GM18511 (cell line): Measurements from ENCODE around the gene CLCN6.

ENCODE experiments used
- ATAC-seq: cut with Tn5 transposase; IDR thresholded peaks from one replicate; pipeline ENCODE4 v1.9.1; 2021; ENCODE audit warnings: mild to moderate bottlenecking, moderate library complexity; ENCODE audit not compliant: unreplicated experiment

Gene CLCN6, protein sequence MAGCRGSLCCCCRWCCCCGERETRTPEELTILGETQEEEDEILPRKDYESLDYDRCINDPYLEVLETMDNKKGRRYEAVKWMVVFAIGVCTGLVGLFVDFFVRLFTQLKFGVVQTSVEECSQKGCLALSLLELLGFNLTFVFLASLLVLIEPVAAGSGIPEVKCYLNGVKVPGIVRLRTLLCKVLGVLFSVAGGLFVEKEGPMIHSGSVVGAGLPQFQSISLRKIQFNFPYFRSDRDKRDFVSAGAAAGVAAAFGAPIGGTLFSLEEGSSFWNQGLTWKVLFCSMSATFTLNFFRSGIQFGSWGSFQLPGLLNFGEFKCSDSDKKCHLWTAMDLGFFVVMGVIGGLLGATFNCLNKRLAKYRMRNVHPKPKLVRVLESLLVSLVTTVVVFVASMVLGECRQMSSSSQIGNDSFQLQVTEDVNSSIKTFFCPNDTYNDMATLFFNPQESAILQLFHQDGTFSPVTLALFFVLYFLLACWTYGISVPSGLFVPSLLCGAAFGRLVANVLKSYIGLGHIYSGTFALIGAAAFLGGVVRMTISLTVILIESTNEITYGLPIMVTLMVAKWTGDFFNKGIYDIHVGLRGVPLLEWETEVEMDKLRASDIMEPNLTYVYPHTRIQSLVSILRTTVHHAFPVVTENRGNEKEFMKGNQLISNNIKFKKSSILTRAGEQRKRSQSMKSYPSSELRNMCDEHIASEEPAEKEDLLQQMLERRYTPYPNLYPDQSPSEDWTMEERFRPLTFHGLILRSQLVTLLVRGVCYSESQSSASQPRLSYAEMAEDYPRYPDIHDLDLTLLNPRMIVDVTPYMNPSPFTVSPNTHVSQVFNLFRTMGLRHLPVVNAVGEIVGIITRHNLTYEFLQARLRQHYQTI

DNA sequence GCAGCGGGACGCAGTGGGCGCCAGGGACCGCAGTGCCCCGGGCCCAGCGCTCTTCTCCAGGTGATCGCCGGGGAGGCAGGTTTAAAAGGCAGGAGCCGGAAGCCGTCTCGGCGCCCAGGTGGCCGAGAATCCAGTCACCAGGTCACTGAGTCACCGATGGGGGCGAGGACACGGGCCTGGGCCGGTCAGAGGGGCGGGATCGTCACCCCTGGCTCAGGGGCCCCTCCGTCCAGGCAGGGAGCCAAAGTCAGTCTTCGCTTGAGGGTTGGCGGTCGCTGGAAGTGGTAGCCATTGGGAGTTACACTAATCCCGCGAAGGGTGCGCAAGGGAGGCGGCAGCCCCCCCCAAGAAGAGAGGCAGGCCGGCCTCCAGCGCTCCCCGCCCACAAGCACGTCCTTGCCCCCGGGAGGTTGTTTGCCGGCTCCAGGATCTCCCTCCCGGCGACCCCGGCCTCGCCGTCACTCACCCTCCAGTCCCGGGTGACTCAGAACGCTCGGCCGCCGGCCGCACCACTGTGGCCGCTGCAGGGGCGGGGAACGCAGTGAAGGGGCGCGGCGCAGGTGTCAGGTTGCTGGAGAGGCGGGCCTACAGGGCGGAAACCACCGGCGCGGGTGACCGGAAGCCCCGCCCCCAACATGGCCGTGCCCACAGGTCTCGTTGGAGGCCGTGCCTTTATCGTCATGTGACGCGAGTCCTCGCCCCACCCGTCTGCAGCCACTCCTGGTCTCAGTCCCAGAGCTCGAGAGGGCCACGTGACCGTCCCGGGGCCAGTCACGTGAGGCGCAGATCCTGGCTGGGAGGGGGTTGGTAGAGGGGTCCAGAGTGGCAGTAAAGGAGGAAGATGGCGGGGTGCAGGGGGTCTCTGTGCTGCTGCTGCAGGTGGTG is at the start of gene CLCN6, which contains the start of gene MTHFR:
CLCN6 (plus strand) TSS at position 770 of the 885 bp plus-strand sequence; CDS start at position 842, 72 bp downstream.
MTHFR (minus strand) TSS at position 543 of the 885 bp plus-strand sequence. CDS start 2,848 bp downstream, outside the sequence.
- peak; percentile 79 for ATAC-seq

DNA sequence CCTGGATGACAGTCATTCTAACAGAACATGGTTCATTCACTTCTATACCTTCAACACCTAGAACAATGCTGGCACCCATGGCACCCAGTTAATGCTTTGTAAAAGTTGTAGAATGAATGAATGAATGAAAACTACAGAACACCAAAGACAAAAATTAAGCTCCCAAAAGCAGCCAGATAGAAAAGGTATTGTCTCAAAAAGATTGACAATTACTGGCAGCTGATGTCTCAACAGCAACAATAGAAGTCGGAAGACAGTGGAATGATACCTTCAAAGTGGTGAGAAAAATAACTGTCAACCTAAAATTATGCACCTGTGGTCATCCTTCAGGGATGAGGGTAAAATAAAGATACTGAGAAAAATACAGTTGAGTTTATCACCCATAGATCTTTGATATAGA is 48.9 kb upstream of the CLCN6 start:
- no peak for ATAC-seq

DNA sequence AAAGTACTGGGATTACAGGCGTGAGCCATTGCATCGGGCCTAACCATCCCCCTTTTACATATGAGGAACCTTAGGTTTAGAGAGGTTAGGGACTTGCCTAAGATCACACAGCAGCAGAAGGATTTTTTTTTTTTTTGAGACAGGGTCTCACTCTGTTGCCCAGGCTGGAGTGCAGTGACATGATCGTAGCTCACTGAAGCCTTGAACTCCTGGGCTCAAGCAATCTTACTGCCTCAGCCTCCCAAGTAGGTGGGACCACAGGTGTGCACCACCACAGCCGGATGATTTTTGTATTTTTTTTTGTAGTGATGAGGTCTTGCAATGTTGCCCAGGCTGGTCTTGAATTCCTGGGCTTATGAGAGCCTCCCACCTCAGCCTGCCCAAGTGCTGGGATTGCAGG is 46.2 kb upstream of the CLCN6 start:
- no peak for ATAC-seq

DNA sequence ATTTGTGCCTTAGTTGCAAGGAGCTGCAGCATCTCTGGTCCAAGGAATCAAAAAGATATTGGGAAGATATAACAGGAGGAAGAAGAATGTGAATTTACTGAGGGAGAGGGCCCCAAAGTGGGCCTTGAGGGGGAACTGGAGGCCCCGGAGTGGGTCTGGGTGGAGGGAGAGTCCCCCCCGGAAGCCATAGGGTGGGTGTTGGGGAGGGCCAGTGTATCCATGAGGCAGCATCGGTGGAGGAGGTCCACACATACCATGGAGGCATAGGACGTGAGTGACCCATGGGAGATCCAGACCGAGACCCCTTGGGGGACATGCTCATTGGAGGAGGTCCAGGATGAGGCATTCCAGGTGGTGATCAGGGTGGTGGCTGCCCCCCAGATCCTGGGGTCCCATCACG is 44.7 kb upstream of the CLCN6 start:
- ATAC-seq: no peak

DNA sequence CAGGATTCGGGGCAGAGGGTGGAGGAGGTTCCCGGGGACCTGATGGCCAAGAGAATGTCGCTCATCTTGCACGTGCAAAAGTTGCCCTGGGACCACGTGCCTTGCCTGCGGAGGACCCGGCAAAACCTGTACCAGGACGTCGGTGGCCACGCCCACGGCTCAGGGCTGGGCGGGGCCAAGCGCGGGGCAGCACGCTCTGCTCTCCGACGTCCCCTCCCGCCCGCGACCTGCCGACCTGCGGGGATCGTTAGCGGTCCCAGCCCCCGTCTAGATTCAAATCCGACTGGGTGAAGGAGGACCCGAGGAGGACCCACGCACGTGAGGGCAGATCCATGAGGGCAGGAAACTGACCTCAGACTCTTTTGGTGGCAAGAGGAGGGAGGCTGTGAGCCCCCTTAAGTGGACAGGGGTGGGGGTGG is 44.0 kb upstream of the CLCN6 start, which contains the start of gene C1orf167:
C1orf167 (plus strand) TSS at position 206 of the 419 bp plus-strand sequence. CDS start 2,208 bp downstream, outside the sequence.
- no peak for ATAC-seq

DNA sequence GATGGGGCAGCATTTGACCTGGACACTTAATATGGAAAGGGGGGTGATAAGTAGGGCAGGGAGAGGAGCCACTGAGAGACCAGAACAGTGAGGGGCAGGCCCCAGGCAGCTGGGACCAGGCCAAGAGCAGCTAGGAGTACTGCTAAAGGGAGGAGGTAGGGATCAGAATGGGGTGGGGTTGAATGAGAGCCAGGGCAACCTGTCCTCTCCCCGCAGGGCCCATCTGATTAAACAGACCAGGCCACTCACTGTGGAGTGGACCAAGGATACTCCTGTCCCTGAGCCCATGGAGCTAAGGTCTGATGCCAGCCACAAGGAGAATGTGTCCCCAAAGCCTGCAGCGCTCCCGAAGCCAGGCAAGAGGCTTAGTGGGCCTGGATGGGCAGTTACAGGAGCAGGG is 41.9 kb upstream of the CLCN6 start:
- ATAC-seq: no peak

DNA sequence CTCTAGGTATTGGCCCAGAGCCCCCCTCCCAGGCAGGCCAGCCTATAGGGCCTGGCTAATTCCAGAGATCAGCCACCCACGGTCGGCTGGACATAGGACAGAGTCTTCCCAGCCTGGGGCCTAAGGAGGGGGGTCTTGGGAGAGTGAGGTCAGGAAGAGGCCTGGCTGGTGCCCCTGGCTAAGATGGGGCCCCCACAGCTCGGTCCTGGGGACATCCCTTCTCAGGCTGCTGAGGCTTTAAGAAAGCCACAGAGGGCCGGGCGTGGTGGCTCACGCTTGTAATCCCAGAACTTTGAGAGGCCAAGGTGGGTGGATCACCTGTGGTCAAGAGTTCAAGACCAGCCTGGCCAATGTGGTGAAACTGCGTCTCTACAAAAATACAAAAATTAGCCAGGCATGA is 41.5 kb upstream of the CLCN6 start:
- ATAC-seq: no peak

DNA sequence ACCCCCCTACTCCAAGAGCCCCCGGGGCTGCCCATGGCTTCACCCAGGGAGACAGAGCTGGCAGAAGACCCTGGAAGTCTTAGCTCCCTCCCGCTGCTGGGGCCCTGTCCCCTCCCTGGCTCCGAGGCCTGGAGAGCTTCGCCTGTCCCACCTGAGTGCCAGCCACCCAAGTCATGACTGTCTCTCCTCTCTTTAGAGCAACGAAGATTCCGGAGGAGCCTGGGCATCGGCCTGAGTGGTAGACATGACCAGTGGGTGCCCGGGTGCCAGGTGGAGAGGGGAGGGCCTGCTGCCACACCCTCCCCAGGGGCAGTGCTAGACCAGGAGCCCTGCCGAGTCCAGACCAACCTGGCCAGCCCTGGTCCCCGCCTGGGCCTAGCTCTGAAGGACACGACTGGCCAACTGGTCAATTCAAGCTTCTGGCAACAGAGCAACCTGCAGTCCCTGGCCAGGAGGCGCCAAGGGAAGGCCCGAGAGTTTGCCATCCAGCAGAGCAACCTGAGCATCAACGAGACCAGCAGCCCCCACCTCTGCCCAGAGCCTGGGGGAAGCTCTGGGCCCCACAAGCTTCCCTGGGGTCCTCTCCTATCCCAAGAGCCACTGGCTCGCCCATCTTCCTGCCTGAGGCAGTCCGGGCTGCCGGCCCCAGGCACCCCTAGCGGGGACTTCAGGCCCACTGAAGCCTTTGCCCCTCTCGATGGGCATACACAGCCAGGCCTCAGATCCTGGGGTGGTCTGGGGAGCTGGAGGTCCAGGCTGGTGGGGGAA is 40.1 kb upstream of the CLCN6 start:
- ATAC-seq: no peak

DNA sequence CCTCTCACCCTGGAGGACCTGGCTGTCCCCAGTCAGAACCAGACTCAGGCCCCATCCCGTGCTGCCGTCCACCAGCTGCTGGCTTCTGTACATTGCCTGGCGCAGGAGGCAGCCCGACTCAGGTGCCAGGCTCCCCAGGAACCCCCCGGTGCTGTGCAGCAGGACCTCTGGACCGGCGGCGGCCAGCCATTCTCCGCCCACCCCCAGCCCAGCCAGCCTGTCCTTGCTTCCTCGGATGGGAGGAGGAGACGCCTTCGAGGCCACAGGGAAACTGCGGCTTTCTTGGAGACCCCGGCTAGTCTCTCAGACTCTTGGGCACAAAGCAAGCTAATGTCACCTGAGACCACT is 39.6 kb upstream of the CLCN6 start:
- no peak for ATAC-seq

DNA sequence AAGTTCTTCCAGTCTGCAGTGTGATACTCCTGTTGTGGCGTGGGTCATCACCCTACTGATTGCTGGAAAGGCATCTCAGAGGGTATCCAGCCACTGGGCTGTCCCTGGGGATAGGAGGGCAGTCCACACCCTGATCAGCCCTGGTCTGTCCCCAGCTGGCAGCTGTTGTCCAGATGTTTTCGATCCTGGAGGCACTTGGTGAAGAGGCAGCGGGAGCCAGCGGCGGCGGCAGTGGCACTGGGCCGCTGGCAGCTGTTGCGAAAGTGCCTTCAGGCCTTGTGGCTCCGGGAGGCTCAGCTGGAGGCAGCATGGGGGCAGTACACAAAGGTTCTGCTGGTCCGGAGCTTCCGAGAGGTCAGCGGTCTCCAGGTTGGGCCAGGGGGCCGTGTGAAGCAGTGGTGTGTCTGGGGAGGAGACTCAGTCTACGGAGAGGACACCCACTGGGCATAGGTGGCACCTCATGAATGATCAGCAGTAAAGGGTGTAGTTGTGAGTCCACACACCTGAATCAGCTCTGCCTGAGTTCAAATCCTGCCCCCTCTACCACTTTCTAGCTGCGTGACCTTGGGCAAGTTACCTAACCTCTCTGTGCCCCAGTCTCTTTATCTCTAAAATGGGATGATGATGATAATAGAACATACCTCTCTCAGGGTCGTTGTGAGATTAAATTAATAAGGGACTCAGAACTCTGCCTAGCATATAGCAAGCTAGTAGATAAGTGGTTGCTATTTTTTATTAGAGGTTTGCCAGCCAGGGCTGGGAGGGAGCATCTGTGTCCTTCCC is 37.9 kb upstream of the CLCN6 start:
- ATAC-seq: no peak

DNA sequence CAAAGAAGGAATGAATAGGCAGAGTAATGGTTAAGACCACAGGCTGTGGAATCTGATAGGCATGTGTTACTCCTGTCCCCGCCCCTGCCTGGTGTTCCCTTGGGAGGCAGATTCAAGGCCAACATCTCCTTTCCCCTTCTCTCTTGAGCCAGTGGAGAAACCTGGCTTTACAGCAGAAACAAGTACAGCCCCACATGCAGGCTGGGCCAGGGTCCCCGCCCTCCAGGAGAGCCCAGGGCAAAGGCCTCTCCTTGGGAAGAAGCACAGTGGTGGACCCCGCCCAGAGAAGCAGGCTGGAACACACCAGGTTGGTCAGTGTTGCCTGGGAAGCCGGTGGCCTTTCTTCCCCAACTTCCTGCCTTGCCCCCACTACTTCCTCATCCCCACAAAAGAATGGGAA is 37.2 kb upstream of the CLCN6 start:
- ATAC-seq: no peak

DNA sequence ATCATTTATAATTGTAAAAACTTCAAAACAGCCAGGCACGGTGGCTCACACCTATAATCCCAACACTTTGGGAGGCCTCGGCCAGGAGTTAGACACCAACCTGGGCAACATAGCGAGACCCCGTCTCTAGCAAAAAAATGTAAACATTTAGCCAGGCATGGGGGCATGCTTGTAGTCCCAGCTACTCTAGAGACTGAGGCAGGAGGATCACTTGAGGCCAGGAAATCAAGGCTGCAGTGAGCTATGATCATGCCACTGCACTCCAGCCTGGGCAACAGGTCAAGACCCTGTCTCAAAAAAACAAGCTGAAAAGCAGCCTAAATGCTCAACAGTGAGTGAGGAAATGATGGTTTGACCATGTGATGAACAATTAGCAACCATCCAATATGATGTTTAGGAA is 36.7 kb upstream of the CLCN6 start:
- no peak for ATAC-seq

DNA sequence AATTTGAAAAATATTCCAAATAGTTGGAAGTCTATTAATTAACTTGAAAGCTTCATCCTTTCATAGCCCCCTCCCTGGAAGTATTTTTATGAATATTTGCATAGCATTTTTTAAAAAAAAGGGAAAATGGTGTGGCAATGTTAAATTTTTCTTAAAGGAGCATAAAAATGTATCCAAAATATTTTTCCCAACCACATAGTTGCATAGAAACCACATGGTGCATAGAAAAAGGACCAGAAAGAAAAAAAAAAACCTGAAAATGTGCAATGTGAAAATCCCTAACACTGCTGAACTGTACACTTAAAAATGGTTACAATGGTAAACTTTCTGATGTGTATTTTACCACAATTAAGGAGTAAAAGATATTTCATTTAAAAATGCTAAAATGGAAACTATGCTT is 36.0 kb upstream of the CLCN6 start:
- ATAC-seq: no peak

DNA sequence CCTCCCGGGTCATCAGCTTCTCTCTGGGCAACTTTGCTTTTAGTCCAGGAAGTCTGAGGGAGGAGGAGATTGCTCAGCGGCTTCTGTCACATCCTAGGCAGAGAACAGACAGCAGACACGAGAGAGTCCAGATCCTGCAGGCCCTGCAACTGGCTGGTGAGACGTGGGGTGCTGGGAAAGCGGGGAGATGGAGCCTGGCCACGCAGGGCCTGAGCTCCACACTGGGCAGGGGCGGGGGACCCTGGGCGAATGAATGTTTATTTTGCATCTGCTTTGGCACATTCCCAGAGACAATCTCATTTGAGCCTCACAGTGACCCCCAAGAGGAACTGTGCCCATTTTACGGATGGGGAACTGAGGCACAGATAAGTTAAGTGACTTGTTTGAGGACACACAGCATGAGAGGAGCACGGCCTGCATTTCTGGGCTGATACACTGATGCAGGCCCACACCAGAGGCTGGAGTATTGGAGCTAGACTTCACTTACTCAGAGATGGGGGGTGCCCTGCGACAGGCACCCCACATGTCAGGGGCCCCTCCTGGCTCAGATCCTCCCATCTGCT is 34.4 kb upstream of the CLCN6 start:
- ATAC-seq: no peak

DNA sequence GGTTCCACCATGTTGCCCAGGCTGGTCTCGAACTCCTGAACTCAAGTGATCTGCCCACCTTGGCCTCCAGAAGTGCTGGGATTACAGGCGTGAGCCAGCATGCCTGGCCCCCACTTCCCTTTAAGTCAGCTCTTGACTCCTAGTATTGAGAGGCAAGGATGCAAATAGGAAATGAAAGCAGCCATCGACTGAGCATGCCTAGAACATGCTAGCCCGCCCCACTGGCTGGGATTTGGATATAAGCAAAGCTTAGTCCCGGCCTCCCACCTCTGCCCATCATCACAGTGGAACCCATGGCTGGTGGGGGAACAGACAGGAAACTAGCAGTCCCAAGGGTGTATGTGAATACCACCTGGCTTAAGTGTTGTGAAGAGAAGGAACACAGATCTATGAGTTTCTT is 33.5 kb upstream of the CLCN6 start:
- ATAC-seq: no peak

DNA sequence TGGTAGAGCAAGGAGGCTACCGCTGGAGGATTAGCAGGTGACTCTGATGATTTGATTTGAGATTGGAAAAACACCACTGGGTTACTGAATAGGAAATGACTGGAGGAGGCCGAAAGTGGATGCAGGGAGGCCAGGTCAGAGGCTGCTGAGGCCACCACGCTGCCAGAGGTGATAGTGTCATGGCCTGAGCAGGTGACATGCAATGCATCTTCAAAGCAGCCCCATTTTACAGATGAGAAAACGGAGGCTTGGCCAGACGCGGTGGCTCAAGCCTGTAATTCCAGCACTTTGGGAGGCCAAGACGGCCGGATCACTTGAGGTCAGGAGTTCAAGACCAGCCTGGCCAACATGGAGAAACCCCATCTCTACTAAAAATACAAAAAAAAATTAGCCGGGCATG is 31.2 kb upstream of the CLCN6 start:
- ATAC-seq: no peak

DNA sequence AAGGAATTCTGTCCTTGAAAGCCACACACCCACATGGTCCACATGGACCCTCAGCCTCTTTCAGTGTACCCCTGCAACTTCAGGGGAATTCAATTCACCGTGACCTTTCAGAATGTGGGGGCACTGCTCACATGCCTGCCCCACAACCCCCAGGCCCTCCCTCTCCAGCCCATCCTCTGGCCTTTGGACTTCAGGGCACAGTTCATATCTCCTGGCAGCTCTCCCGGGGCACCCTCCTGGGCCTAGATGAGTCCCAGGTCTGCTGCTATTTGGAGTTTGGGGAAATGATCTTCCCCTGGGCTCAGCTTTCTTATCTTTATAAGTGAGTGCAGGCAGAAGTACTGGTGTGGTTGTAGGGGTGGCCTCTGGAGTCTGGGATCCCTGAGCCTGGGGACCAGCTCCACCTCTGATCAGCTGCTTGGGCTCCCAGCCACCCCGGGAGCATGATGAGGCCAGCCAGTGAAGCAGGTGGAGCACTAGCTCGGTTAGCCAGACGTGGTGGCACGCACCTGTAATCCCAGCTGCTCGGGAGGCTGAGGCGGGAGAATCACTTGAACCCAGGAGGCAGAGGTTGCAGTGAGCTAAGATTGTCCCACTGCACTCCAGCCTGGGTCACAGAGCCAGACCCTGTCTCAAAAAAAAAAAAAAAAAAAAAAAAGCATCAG is 28.2 kb upstream of the CLCN6 start:
- no peak for ATAC-seq

DNA sequence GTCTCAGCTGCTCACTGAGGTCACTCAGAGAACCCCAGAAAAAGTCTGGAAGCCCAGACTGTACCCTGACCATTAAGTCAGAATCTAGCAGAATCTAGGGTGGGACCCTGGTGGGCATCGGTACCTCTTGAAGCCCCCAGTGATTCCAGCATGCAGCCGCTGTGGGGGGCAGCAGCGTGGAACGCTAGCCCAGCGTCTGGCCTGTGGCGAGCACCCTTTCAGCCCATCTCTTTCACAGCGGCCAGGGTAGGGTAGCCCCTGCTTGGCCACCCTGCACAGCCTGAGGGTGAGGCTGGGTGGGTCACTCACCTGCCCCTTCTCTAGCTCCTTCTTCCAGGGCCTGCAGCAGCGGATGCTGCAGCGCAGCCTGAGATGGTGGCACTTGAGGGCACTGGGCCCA is 27.7 kb upstream of the CLCN6 start:
- no peak for ATAC-seq
